Spleen (tissue), 11 donors: ENCODE data around the gene HLCS. TPM values are rescaled to one million over a fixed set of nuclear protein-coding genes. Genes with fewer than 3 reads are reported as not detected.

Source experiments
- DNase-seq: peaks from one replicate; pipeline ENCODE4 v3.0.0-alpha.2; 2020
- H3K27ac ChIP-seq, 8 donors: fragments of 200-600 bp; sonication (generic) in 7 of 8; 1 replicate in 4 of 8; 2 replicates in 4 of 8; pipeline versions ENCODE4 v1.5.0 to v1.8.0; 2016 to 2021; ENCODE audit warnings: inconsistent platforms in 4 of 8, mild to moderate bottlenecking in 4 of 8, moderate library complexity in 1 of 8
- H3K27me3 ChIP-seq, 7 donors: fragments of 200-600 bp; sonication (generic) in 6 of 7; replicated peaks in 1 of 7; 1 replicate in 4 of 7; 2 replicates in 3 of 7; pipeline versions ENCODE4 v1.5.0 to v1.8.0; 2016 to 2021; ENCODE audit warnings: inconsistent platforms in 3 of 7, mild to moderate bottlenecking in 1 of 7
- H3K36me3 ChIP-seq, 6 donors: fragments of 200-600 bp; sonication (generic) in 5 of 6; 1 replicate in 4 of 6; 2 replicates in 2 of 6; pipeline versions ENCODE4 v1.5.0 to v1.8.0; 2016 to 2021; ENCODE audit warnings: inconsistent platforms in 2 of 6
- H3K4me1 ChIP-seq, 6 donors: fragments of 200-600 bp; sonication (generic) in 5 of 6; 1 replicate in 3 of 6; 2 replicates in 3 of 6; pipeline versions ENCODE4 v1.5.0 to v1.8.0; 2016 to 2021; ENCODE audit warnings: inconsistent platforms in 3 of 6
- H3K4me3 ChIP-seq, 8 donors: fragments of 200-600 bp; sonication (generic) in 7 of 8; 1 replicate in 4 of 8; 2 replicates in 4 of 8; pipeline versions ENCODE4 v1.5.0 to v1.8.0; 2016 to 2021; ENCODE audit warnings: inconsistent platforms in 4 of 8, mild to moderate bottlenecking in 4 of 8, moderate library complexity in 2 of 8
- H3K9me3 ChIP-seq, 8 donors: fragments of 200-600 bp; sonication (generic) in 7 of 8; 1 replicate in 4 of 8; 2 replicates in 4 of 8; pipeline versions ENCODE4 v1.5.0 to v1.8.0; 2016 to 2021; ENCODE audit warnings: inconsistent platforms in 4 of 8
- POLR2A ChIP-seq, 3 donors: fragments of 450-650 bp; IDR thresholded peaks; one replicate each; pipeline ENCODE4 v1.5.1; 2017; ENCODE audit warnings: antibody characterized with exemption in 3 of 3, mild to moderate bottlenecking in 1 of 3
- POLR2AphosphoS5 ChIP-seq, 3 donors: sonication (generic); formaldehyde crosslinking; IDR thresholded peaks; one replicate each; pipeline ENCODE4 v1.5.1; 2017; ENCODE audit warnings: antibody characterized with exemption in 3 of 3
- WGBS, 5 donors: extraction: QIAGEN DNeasy Blood & Tissue Kit in 3 of 5; methylation state at CpG; one replicate each; pipeline versions ENCODE4 v1.1.5 to v1.1.7; 2013 to 2018; 5-methylcytosine and 5-hydroxymethylcytosine counted together
- intact Hi-C: fragments of 100-400 bp; cut with DNase I; formaldehyde crosslinking; loops from one replicate; pipeline ENCODE4 v1.15.0; 2023; ENCODE audit warnings: low total_unique reads
- polyA plus RNA-seq, 3 donors: library from polyadenylated mRNA; stranded (reverse); fragments of 200-250 nt; gene quantifications; one replicate each; pipeline ENCODE4 v1.2.1, GENCODE V29; 2013
- total RNA-seq, 7 donors: library from RNA; depleted of rRNA in 3 of 7; stranded (reverse); fragments of >200 nt in 3 of 7; fragmentation: NEBNext Ultra II Directional in 4 of 7; extraction: Animal tissue kit (Norgen Biotek cat#: 25700) in 4 of 7; gene quantifications; one replicate each; pipeline versions ENCODE4 v1.1.0 to v1.2.1, GENCODE V29; 2016 to 2021
- TF ChIP-seq, protein P1 (sequence below), 11 experiments: fragments of 200-600 bp in 7 of 11; fragments of 450-650 bp in 4 of 11; sonication (generic) in 4 of 11; IDR thresholded peaks in 8 of 11; conservative IDR thresholded peaks in 3 of 11; 1 replicate in 7 of 11; 2 replicates in 4 of 11; pipeline versions ENCODE4 v1.4.0 to v1.8.0; 2016 to 2021; ENCODE audit warnings: antibody characterized with exemption in 11 of 11, inconsistent platforms in 4 of 11, mild to moderate bottlenecking in 1 of 11
- donor health status: healthy with polysubstance abuse.
- donor health status: DM: no; HTN: no; CAD: no; lungs with moderate emphysema.
- donor health status: DM: no; HTN: no; CAD: no.
- donor health status: Bipolar disorder and iron deficiency.
- donor health status: healthy.
- donor health status: DM: no; HTN: no; CAD: no.
- donor health status: DM: yes; HTN: yes; CAD: no.

The HLCS gene
- total and polyA plus RNA-seq, 10 donors = 1.7 to 22.8 (median 16.3) TPM

DNA sequence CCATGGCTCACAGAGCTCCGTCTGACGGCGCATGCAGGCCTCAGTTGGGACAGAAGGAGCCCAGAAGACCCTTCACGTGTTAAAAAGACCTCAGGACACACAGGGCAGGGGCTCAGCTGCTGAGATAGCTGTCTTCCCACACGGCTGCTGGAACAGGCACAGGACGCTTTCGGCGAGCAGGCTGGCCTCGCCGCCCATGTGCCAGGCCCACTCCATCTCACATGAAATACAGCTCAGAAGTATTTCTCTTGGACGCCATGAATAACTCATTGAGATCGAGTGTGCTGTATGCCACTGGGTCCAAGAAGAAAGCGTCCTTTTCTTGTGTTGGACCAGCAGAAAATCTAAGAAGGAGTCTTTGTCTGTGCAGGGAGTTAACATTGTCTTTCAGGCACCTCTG, 198.0 kb downstream of the HLCS start:
- DNase-seq = no peak
- H3K4me1 ChIP-seq = no peaks in the 10 kb centered on the region
- TF ChIP-seq POLR2AphosphoS5 (IDR thresholded peaks at IDR 0.05) (no peak), POLR2A (IDR thresholded peaks at IDR 0.05) (no peak)
- TF ChIP-seq, protein P1, sequence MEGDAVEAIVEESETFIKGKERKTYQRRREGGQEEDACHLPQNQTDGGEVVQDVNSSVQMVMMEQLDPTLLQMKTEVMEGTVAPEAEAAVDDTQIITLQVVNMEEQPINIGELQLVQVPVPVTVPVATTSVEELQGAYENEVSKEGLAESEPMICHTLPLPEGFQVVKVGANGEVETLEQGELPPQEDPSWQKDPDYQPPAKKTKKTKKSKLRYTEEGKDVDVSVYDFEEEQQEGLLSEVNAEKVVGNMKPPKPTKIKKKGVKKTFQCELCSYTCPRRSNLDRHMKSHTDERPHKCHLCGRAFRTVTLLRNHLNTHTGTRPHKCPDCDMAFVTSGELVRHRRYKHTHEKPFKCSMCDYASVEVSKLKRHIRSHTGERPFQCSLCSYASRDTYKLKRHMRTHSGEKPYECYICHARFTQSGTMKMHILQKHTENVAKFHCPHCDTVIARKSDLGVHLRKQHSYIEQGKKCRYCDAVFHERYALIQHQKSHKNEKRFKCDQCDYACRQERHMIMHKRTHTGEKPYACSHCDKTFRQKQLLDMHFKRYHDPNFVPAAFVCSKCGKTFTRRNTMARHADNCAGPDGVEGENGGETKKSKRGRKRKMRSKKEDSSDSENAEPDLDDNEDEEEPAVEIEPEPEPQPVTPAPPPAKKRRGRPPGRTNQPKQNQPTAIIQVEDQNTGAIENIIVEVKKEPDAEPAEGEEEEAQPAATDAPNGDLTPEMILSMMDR (IDR thresholded peaks at IDR 0.05 in 8 of 11, conservative IDR thresholded peaks at IDR 0.05 in 3 of 11) = no peak
- peaks cover 0 to 16% (median 0%) of the 10 kb centered on the region in 6 donors for H3K36me3 ChIP-seq
- intact Hi-C loops = no loop called here
- H3K4me3 ChIP-seq = no peak overlapping the region
- no peak overlapping the region for H3K27ac ChIP-seq
- H3K9me3 ChIP-seq = no peaks in the 10 kb centered on the region
- no peaks in the 10 kb centered on the region for H3K27me3 ChIP-seq
- WGBS, 5 donors = 94 to 96% (median 94%) methylated on average over 13 of the region's 13 CpGs

DNA sequence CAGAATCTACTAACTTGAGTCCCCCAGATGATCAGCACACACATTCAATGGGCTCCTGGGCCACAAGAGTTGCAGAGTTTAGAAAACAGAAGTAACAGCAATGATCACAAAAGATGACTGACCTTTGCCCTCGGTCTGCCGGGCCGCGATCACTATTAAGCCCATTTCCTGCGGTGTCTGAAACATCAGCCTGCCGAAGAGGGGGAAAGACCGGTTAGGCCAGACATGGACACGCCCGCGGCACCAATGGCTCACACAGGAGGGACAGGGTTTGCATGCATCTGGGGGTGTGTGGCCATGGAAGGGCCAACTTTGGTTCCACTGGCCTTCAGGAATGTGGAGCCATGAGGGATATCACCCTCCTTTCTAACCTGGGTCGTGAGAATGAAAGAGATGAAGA, 199.4 kb downstream of the HLCS start:
- peaks cover 0 to 19% (median 0%) of the 10 kb centered on the region in 6 donors for H3K36me3 ChIP-seq
- DNase-seq = no peak
- H3K9me3 ChIP-seq = no peaks in the 10 kb centered on the region
- intact Hi-C loops = no loop called here
- TF ChIP-seq POLR2AphosphoS5 (IDR thresholded peaks at IDR 0.05) (no peak), POLR2A (IDR thresholded peaks at IDR 0.05) (no peak)
- TF ChIP-seq, protein P1 (IDR thresholded peaks at IDR 0.05 in 8 of 11, conservative IDR thresholded peaks at IDR 0.05 in 3 of 11) = no peak
- no peaks in the 10 kb centered on the region for H3K4me1 ChIP-seq
- WGBS, 5 donors = 89 to 97% (median 95%) methylated on average over 11 of the region's 11 CpGs
- H3K27ac ChIP-seq = no peak overlapping the region
- H3K4me3 ChIP-seq = no peak overlapping the region
- no peaks in the 10 kb centered on the region for H3K27me3 ChIP-seq

DNA sequence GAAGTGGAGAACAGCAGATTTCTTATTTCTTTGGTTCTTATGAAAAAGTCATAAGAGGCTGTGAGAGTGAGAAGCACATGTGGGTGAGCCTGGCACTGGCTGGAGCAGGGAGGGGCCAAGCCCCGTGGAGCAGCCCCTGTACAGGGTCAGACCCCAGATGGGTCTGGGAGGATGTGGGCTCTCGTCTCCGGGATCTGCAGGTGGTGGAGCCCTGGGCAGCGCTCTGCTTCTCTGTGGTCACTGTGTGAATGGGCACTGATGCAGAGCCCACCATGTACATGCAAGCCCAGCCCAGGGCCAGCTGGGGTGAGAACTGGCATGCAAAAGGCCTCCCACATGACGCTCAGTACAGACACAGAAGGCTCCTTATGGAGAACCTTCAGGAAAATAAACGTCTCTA, 200.0 kb downstream of the HLCS start:
- Histone ChIP-seq H3K27me3 (no peaks in the 10 kb centered on the region), H3K36me3 (peaks cover 0 to 23% (median 0%) of the 10 kb centered on the region in 6 donors), H3K4me3 (no peak overlapping the region), H3K9me3 (no peaks in the 10 kb centered on the region), H3K4me1 (no peaks in the 10 kb centered on the region), H3K27ac (no peak overlapping the region)
- no peak for TF ChIP-seq POLR2AphosphoS5 (IDR thresholded peaks at IDR 0.05)
- no peak for TF ChIP-seq POLR2A (IDR thresholded peaks at IDR 0.05)
- TF ChIP-seq, protein P1 (IDR thresholded peaks at IDR 0.05 in 8 of 11, conservative IDR thresholded peaks at IDR 0.05 in 3 of 11) = no peak
- intact Hi-C loops = no loop called here
- WGBS, 5 donors = 87 to 93% (median 89%) methylated on average over 6 of the region's 6 CpGs
- no peak for DNase-seq

DNA sequence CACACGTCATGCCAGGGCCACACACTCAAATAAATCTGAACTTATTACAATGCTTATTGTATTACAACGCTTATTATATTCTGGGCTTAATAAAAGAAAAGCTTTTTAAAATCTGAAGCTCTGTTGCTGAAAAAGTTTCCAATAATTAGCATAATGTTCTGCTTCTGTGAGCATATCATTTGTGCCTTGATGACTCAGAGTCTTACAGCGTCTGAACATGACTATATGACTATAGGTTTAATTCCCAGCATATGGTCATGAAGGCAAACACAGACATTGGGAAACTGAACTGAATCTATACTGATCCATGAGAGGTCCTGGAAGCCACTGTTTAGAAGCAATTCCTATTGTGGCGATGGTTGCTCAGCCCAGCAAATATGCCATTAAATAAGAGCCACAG, 201.2 kb downstream of the HLCS start:
- H3K27me3 ChIP-seq = no peaks in the 10 kb centered on the region
- TF ChIP-seq, protein P1 (IDR thresholded peaks at IDR 0.05 in 8 of 11, conservative IDR thresholded peaks at IDR 0.05 in 3 of 11) = no peak
- TF ChIP-seq POLR2A (IDR thresholded peaks at IDR 0.05) = no peak
- TF ChIP-seq POLR2AphosphoS5 (IDR thresholded peaks at IDR 0.05) = no peak
- WGBS, 5 donors = 75 to 97% (median 93%) methylated on average over 4 of the region's 4 CpGs
- H3K36me3 ChIP-seq = peaks cover 0 to 26% (median 0%) of the 10 kb centered on the region in 6 donors
- DNase-seq = no peak
- H3K4me3 ChIP-seq = no peak overlapping the region
- H3K27ac ChIP-seq = no peak overlapping the region
- intact Hi-C loops = no loop called here
- H3K4me1 ChIP-seq = no peaks in the 10 kb centered on the region
- no peaks in the 10 kb centered on the region for H3K9me3 ChIP-seq
